Middle frontal gyrus (tissue), 1 donor: ENCODE results near the gene PSG1.
"Not testable (repeated sequence)": the region's sequence is repeated elsewhere in the genome, so short reads cannot be mapped to it uniquely, and the experiment has no call there.

Source experiments
- DNase-seq: peaks from one replicate; pipeline ENCODE4 v3.0.0-alpha.2; 2015; ENCODE audit warnings: low spot score; ENCODE audit errors: extremely low spot score

Gene PSG1

DNA sequence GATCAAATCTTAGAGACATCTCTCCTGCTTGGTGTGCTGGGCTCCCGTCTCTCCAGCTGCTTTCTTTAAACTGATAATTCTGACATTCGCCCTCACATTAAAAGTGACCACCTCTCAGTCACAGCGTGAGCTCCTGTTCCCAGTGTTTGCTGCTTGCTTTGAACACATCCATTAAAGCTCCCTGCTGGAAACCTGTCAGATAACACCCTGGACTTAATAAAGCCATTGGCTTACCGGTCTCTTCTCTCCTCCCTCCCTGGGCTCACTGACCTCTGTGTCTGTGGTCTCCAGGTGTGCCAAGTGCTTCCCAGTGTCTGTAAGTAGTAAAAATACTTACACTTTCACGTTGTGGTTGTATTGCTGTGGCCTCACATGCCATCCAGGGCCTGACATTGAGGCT lies 2.5 kb upstream of the PSG1 start:
- not testable (repeated sequence) for DNase-seq

- not testable (repeated sequence) for DNase-seq
Observed at GRCh38 chr19:42881279-42881678, 1.8 kb upstream of the PSG1 start.

DNA sequence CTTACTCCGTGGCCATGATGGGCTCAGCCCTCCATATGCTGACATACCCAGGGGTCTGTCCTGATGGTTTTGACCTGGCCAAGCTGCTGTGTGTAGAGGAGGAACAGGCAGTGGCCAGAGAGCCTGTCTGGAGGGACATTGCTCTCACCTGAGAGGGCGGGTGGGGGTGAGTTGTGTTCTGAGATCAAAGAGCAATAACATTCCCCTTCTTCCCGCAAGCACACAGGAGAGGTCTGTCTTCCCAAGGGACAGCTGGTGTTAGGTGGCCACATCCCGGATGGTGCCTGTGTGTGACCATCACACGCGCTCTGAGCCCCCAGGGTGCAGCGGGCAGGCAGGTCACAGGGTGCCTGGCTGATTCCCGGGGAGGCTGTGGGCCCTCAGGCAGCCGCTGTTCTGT lies 1.1 kb upstream of the PSG1 start:
- not testable (repeated sequence) for DNase-seq

DNA sequence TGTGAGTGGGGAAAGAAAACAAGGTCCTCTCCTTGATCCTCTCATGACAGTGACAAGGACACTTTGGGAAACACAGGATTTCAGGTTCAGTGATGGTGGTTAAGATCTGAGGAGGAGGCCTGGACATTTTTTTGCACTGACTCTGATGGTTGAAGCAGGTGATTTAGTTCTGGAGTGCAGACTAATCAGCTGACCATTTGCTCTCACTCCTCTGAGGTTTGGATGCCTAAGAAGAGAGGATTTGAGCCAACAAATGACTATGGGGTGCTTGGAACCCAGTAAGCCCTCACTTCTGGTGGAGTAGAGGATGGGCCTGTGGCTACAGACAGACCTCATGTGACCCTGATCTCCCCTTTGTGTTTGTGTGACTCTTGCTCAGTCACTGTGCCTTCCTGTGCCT lies 2.9 kb downstream of the PSG1 start:
- not testable (repeated sequence) for DNase-seq

DNA sequence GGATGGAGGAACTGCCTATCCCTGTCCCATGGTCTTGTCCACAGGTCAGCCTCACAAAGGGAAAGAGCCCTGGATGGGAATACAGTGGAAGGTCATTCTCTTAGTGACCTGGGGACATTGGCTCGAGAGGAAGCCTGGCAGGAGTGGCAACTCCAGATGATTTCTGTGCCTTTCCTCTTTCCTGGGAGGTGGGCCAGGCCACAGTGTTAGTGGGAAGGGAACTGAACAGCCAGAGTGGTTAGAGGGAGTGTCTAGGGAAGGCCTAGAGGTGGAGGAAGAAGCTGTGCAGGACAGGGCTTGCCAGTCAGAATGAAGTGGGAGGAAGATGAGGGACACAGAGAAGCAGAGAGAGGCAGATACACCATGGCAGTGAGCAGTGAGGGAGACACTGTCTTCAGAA lies 3.6 kb downstream of the PSG1 start:
- not testable (repeated sequence) for DNase-seq

DNA sequence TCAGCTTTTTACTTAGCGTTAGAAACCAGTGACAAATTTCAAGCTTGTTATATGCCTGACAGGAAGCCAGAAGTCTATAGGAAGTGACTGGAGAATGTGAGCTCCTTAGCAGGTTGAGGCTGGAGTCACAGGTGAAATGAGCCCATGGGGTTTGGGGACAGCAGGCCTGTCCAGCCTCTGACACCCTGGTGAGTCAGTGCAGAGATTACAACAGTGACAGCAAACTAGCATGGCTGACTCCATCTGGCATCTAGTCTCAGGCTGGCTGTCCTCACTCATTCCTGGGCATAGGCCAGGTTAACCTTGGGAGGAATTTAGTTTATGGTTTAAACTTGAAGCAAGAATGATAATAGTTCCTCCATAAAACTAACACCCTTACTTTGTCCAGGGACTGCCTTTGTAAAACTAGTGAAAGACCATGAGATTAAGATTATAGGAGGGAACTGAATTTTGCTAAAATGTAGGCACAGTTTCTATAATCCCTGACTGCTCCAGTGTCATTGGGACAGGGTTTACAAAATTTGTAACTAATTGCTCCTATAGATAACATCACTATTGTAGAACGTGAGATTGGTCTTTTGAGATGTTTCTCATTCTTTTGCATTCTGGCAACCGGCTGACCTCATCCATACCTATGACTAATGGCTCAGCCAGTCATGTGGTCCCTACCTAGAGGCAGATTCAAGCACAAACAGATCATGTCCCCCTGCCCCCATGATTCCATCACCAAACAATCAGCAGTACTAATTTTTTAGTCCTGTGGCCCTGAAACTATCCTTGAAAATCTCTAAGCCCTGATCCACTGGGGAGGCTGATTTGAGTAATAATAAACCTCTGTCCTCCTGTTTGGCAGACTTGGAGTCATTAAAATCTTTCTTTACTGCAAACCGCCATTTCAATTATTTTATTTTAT lies 4.4 kb downstream of the PSG1 start:
- DNase-seq = not testable (repeated sequence)

DNA sequence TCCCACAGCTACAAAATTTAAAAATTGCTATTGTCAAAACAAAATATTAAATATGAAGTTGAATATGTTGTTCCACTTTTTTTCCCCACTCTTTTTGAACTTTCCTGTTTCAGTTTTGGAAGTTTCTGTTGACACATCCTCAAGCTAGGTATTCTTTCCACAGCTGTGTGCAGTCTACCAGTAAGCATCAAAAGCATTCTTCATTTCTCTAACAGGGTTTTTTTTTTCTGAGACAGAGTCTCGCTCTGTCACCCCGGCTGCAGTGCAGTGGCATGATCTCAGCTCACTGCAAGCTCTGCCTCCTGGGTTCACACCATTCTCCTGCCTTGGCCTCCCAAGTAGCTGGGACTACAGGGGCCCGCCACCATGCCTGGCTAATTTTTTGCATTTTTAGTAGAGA lies 5.4 kb downstream of the PSG1 start:
- not testable (repeated sequence) for DNase-seq

GRCh38 chr19:42872608-42873007 lies 6.9 kb downstream of the PSG1 start:
- no peak for DNase-seq

DNA sequence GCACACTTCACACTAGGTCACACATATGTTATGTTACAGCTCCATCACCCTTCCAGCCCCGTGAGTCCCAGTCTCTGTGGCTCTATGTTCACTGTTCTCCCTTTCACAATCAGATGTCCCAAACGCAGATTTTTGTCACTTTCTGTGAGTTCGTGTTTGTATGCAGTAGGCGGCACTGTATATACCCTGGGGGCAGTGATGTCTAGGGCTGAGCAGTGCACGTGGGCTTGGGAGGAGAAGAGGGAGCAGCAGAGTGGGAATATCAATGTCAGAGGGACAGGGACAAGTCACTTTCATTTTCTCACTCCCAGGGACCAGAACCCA lies 22.0 kb downstream of the PSG1 start:
- no peak for DNase-seq

- not testable (repeated sequence) for DNase-seq
Observed at GRCh38 chr19:42856866-42857543, 22.5 kb downstream of the PSG1 start.

GRCh38 chr19:42854745-42855144 lies 24.8 kb downstream of the PSG1 start:
- not testable (repeated sequence) for DNase-seq

DNA sequence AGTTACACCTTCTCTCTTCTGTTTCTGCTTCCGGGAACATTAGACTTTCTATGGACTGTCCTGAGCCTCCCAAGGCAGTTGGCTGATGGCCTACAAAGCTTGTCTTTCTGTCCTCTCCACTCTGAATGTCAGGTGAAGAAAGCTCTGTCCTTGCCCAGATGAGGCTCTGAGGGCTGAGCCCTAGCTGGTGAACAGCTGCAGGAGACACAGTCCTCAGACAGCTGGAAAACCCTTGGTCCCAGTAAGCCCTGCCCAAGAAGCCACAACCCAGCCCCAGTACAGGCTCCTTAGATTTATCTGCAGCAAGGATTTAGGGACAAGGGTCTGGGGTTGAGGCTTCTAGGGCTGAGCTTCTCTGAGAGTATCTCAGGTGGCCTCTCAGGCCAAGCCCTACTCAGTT lies 26.3 kb downstream of the PSG1 start:
- not testable (repeated sequence) for DNase-seq

DNA sequence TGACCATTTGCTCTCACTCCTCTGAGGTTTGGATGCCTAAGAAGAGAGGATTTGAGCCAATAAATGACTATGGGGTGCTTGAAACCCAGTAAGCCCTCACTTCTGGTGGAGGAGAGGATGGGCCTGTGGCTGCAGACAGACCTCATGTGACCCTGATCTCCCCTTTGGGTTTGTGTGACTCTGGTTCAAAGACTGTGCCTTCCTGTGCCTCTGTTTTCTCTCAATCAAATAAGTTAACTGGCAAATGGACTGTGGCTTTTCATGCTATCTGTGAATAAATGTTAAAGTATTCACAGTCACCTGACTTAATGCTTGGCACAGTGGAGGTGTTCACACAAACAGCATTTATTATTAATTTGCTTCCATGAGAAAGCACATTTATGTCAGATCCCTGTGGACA lies 26.7 kb downstream of the PSG1 start:
- not testable (repeated sequence) for DNase-seq

DNA sequence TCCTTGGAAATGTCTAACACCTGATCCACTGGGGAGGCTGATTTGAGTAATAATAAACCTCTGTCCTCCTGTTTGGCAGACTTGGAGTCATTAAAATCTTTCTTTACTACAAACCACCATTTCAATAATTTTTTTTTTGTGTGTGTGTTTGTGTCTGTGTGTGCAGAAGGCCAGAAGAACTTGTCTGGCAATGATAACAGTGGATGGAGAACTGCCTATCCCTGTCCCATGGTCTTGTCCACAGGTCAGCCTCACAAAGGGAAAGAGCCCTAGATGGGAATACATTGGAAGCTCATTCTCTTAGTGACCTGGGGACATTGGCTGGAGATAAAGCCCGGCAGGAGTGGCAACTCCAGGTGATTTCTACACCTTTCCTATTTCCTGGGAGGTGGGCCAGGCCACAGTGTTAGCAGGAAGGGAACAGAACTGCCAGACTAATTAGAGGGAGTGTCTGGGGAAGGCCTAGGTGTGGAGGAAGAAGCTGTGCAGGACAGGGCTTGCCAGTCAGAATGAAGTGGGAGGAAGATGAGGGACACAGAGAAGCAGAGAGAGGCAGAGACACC lies 27.7 kb downstream of the PSG1 start:
- DNase-seq = not testable (repeated sequence)

DNA sequence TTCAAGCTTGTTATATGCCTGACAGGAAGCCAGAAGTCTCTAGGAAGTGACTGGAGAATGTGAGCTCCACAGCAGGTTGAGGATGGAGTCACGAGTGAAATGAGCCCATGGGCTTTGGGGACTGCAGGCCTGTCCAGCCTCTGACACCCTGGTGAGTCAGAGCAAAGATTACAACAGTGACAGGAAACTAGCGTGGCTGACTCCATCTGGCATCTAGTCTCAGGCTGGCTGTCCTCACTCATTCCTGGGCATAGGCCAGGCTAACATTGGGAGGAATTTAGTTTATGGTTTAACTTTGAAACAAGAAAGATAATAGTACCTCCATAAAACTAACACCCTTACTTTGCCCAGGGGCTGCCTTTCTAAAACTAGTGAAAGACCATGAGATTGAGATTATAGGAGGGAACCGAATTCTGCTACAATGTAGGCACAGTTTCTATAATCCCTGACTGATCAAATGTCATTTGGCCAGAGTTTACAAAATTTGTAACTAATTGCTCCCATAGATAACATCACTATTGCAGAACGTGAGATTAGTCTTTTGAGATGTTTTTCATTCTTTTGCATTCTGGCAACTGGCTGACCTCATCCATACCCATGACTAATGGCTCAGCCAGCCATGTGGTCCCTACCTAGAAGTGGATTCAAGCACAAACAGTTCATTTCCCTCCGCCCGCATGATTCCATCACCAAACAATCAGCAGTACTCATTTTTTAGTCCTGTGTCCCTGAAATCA lies 28.4 kb downstream of the PSG1 start:
- no peak for DNase-seq

GRCh38 chr19:42846597-42846996 lies 32.9 kb downstream of the PSG1 start:
- DNase-seq = no peak

DNA sequence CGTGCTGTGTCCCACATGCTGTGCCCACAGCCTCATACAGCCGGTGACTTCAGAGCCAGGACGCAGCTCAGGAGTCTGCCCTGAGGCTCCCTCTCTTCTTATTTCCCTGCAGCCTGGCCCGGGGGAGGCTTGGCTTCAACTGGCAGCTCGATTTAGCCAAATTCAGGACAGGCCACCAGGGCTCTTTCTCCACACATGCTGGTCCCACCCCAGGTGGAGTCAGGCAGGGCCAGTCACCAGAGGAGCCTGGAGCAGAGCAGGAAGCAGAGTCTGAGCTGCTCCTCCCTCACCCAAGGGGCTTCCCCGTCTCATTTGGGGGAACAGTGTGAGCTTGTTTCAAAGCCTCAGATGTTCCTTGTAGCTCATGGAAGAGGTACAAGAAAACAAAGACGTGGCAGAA lies 35.9 kb downstream of the PSG1 start:
- DNase-seq = not testable (repeated sequence)

DNA sequence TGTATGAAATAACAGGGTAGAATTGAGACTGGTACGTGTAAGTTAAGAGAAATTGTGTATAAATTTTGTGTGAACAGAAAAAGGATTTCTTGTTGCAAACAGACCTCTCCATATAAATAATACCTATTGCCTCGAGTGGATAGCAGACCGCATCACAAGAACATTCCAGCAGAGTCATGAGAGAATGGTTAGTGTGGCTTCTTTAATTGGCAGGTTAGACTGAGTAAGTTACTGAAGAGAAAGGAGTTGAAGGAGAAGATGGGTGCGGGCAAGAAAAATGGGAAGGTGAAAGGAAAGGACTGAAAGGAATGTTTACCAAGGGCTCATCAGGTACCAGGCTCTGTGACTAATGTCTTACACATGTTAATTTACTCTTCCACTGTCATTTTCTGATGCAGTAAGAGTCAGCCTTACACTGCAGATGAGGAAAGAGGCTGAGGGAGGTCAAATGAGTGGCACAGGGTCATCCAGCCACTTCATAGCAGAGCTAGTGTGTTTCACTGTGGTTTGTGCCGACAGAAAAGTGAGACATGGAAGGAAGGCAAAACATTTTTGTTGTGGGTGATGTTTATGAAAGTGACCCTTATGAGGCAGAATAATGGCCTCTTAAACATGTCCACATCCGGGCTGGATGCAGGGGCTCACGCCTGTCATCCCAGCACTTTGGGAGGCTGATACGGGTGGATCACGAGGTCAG lies 46.6 kb downstream of the PSG1 start:
- DNase-seq = not testable (repeated sequence)

GRCh38 chr19:42832023-42832680 lies 47.4 kb downstream of the PSG1 start:
- DNase-seq = not testable (repeated sequence)

GRCh38 chr19:42831221-42832019 lies 48.1 kb downstream of the PSG1 start:
- no peak for DNase-seq
